ENCODE measurements around the gene PLEKHN1. TPM values are rescaled to one million over a fixed set of nuclear protein-coding genes. Genes with fewer than 3 reads are reported as not detected.
"Not testable (repeated sequence)": the region's sequence is repeated elsewhere in the genome, so short reads cannot be mapped to it uniquely, and the experiment has no call there.

Gene PLEKHN1
- polyA plus RNA-seq, 1 donor: 0.20 TPM

DNA sequence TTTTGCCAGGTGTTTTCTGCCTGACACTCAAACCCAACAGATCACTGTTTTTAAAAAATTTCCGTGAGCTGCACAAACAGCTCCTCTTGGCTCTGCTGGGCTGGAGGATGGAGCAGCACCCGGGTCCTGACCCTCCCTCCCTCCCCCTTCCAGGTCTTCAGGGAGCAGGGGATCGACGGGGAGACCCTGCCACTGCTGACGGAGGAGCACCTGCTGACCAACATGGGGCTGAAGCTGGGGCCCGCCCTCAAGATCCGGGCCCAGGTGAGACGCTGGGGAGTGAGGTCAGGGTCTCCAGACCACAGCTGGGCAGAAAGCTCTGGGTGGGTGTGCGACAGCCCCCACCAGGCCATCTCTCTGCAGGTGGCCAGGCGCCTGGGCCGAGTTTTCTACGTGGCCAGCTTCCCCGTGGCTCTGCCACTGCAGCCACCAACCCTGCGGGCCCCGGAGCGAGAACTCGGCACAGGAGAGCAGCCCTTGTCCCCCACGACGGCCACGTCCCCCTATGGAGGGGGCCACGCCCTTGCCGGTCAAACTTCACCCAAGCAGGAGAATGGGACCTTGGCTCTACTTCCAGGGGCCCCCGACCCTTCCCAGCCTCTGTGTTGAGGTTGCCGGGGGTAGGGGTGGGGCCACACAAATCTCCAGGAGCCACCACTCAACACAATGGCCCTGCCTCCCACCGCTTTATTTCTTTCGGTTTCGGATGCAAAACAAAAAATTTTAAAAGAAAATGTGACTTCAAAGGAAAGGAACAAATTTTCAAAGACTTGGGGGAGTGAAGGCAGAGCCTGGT is 22.5 kb upstream of the PLEKHN1 start:
- DNase-seq: no peak

DNA sequence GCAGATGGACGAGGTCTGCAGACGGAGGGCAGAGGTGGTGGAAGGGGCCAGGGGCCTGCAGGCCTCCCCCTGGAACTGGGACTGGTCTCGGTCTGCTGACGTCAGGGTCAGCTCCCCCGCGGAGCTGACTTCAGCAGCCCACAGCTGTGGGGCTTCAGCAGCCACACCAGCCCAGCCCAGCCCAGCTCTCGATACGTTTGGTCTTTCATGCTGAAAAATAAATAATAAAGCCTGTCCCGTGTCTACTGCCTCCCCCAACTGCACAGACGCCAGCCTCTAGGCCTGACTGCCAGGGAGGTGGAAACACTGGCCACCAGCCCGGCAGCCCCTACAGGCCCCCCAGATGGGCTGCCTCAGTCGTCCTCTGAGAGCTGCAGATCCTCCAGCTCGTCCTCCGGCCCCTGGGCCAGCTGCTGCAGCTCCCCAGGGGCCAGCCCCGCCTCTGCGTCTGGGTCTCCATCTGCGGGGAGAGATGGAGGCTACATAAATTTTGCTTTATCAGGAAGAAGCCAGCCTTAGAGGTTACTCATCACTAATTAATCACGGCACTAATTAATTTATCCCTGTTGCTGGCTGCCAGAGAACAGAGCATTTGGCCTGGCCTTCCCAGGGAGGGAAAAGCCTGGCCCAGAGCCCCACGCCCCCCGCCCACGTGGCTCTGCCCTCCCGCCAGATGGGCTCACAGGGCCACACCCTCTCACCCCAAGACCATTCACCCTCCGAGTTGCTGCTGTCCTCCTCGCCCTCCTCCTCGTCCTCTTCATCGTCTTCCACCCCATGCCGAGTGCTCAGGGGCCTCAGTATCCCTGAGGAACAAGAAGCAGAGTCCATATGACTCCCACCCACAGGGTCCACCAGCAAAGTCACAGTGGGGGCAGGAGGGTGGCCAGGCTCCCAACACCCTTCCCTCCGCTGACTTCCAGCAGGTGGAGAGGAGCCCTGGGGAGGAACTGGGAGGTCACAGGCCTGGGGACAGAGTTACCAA is 21.6 kb upstream of the PLEKHN1 start:
- DNase-seq: peak; percentile 82

DNA sequence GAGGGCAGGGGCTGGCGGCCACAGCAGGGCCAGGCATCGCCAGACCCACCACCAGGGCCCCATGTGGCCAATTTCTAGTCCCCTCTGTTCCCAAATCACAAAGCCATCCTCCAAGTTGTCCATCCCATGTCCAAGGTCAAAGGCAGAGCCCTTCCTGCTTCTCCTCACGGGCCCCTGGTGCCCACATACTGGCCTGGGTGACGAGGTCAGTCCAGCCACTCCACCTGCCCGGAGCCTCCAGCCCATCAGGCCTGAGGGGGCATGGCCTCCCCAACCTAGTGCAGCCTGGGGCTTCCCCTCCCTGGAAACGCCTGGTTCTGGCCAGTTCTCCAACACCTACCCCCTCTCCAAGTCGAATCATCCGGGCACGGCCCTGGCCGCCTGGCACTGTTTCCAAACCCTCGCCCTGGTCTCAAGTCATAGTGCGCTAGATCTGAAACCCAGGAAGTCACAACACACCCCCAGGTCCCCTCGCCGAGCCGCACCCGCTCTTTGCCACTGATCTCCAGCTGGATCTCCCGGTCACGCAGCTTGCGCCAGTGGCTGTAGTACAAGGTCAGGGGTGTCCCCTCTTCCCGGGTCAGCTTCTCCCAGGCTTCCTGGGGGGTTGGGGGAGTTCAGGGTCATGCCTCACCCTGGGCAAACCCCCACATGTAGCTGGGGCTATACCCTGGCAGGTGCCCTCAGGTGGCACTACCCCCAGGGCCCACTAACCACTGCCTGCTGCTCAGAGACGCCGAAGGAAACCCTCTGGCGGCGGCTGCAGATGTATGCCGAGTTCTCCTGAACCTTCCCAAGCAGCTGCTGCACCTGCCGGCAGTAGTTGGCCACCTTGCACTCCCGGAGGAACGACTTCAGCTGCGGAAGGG is 20.4 kb upstream of the PLEKHN1 start:
- no peak for DNase-seq

DNA sequence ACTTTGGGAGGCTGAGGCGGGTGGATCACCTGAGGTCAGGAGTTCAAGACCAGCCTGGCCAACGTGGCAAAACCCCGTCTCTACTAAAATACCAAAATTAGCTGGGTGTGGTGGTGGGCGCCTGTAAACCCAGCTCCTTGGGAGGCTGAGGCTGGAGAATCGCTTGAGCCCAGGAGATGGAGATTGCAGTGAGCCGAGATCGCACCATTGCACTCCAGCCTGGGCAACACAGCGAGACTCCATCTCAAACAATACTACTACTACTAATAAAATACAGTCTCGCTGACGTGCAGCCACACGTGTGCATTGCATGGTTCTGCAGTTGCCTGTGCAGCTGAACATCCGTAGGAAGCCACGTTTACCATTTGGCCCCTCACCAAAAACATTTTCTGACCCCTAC is 19.5 kb upstream of the PLEKHN1 start:
- DNase-seq: not testable (repeated sequence)

DNA sequence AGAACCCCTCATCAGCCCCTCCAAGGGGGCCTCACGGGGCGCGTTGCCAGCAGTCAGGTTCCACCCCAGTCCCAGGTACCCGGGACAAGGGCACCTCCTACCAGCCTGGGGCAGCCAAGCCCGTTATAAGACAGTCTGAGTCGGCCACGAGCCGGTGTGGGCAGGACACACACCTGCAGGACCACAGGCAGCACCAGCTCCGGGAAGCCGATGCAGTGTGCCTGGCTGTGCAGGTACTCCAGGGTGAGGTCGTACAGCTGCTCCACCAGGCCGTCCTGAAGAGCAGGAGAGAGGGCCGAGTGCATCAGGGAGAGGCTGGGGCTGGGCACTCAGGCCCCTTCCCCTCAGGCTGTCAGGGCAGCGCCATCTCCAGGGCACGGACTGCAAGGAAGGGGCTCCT is 18.3 kb upstream of the PLEKHN1 start:
- no peak for DNase-seq

DNA sequence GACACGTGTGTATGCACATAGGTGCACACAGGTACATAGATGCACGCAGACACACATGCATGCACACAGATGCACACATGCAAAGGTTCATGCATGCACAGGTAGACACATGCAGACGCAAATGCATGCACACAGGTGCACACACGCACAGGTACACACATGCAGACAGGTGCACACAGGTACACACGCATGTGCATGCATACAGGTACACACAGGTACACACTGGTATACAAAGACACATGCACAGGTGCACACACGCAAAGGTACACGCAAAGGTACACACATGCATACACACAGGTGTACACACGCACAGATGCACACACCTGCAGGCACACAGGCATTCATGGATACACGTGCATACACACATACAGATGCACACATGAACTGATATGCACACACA is 16.0 kb upstream of the PLEKHN1 start:
- no peak for DNase-seq

DNA sequence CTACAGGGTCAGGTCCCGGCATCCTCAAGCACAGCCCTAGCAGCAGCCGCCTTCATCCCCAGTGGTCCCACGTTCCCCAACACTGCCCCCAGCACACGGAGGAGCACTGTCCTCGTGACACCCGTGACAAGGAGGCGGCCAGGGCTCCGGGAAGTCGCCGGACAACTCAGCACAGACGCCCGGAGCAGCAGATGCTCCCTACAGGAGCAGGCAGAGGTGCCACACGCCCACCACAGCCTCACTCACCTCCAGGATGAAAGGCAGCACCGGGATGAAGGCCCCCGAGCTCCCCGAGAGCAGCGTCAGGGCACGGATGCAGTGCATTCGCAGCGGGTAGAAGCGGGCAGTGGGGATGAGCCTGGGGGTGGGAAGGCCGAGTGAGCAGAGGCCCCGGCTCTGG is 15.4 kb upstream of the PLEKHN1 start:
- DNase-seq: no peak

DNA sequence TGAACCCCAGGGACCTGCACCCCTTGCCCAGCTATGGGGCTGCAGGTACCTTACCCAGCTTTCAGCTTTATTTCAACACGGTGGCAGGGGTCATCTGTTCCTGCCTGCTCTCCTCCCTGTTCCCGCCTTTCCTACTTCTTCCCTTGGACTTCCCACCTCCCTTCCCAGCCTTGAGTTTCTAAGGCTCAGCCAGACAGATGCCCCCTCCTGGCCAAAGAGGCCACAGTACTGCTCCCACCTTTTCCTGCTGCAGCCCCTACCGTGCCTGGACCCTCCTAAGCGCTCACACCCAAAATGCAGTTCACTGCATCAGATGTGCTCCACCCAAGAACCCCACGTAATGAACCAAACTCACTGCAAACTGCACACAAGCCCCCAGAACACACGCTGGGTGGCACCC is 14.9 kb upstream of the PLEKHN1 start:
- DNase-seq: no peak

DNA sequence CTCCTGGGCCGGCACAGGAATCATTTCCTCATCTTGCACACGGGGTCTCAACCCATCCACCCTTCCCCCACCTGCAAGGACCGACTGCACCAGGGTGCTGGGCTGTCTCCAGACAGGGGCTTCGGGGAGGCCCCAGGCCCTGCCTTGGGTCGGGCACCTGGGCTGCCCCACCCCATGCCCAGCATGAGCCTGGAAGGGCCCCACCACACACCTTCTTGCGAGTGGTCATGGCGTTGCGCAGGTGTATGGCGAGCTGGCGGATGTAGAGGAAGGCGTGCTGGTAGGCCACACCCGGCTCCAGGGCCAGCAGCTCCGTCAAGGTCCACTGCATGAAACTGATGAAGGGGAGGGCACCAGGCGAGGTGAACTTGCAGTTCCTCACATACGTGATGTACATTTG is 14.1 kb upstream of the PLEKHN1 start:
- no peak for DNase-seq

DNA sequence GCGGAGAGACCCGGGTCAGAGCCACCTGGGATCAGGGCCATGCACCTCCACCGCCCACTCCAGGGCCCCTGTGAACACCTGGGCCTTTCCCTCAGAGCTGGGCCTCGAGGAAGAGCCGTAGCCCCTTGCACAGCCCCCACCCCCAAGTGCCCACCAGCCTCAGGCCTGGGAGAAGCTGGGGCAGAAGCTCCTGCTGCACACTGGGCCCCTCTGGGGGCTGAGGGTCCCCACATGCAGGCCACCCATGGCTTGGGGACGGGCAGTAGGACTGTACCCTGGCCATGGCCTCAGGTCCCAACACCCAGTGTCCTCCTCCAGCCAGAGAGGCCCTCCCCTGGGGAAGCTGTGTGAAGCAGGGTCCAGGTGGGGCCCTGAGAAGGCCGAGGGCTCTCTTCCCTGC is 13.7 kb upstream of the PLEKHN1 start:
- no peak for DNase-seq

DNA sequence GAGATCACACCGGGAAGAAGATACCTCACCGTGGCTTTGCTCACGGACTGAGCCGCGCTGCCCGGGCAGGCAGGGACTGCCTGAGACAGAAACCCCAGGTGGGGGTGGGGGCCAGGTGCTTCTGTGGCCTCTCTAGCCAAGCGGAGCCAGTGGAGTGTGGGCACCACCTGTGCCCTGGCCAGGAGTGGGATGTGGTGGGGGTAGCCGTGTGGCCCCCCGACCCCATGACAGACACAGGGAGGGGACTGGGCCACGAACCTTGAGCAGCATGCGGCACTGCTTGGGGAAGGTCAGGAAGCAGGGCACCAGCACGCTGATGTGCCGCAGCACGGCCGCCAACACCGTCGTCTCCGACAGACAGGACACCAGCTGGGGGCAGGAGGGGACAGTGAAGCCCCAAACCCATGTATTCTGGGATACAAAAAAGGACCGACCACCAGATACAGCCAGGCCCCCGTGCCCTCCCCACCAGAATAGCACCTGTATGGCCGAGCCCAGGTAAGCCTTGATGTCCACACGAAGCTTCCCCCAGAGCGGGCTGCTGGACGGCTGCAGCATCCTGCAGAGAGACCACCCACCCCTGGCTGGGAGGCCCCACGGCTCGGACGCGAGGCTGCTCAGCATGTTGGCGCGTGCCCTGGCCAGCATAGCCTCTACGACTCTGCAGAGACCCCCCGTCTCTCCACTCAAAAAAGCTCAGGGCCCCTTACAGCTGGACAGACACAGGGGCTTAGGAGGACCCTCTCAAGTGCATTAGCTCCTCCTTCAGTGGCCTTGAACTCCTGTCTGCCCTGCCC is 12.6 kb upstream of the PLEKHN1 start:
- DNase-seq: no peak

DNA sequence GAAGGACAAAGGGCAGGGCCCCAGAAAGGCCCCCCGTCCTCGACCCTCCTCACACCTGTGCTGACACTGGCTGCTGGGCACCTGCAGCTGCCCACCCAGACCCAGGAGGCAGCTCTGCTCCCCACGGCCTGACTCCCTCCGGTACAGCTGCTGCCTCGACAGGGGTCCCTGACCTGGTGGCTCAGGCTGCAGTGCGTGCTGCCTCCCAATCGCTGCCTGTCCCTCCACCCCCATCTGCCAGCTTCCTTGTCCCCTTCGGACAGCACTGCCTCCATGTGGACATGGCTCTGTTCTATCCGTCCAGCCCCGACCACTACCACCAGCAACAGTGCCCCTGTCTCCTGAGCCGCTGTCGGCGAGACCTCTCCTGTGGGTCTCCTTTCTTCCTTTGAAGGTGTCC is 11.4 kb upstream of the PLEKHN1 start:
- no peak for DNase-seq

DNA sequence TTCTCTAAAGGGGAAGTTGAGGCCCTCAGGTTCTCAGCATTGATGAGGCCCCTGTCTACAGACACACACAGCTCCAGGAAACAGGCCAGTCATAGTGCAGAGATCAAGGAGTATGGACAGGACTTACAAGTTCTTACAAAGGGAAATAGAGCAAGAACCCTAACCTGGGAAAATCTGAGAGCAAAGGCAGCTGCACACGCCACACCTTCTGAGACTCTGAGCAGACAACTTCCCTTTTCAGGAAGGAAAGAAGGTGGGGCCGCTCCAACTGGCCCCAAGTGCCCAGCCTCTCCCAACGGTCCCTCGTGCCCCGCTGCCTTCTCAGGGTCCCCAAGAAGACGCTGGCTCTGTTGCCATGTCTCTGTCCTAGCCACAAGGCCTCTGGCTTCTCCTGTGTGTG is 10.8 kb upstream of the PLEKHN1 start:
- DNase-seq: no peak

DNA sequence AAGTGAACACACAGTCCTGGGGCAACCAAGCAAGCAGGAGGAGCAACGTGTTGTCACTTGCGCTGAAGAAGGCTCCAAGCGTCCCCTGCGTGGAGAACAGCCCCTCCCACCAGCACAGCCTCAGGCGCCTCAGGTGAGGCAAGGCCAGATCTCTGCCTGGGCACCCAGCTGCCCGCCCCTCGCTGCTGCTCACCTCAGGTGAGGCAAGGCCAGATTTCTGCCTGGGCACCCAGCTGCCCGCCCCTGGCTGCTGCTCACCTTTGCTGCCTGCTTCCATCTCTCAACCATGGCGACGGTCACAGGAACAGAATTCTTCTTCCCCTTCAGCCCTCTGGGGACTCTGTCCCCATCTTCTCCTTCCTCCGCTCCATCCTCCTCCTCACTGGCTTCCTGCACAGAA is 9.6 kb upstream of the PLEKHN1 start:
- no peak for DNase-seq

DNA sequence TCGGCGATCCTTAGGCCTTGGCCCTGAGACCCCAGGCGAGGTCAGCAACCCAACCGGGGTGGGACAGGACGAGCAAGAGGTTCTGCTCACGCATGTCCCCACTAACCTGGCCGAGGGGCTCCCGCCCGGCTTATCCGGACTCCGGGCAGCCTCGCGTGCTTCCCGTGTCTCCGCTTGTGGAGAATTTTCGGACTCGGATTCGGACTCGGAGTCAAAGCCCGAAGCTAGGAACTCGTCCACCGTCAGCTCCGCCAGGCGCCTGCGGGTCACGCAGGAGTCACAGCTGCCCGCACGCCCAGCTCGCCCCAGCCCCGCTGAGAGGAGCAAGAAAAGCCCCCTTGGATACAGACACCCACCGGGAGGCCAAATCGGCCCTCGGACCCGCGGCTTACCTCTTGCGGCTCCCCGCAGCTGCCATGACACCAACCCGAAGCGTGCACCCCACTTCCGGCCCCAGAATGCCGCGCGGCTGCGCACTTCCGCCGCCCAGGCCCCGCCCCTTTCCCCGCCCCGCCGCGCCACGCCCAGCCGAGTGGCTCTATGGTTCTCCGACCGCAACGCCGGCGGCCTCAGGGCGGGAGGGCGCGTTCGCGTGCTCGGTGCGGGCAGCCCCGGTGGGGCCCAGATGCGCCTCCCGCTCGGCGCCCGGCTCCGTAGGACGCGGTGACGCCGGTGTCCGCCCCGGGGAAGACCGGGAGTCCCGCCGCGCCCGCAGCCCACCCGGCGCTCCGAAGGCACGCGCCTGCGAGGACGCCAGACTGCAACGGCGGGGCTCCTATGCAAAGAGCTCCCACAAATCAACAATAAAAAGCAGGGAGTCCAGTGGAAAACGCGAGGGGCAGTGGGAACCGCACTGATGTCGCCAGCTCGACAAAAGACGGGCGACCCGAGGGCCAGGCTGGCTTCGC is 7.2 kb upstream of the PLEKHN1 start, which contains the start of gene NOC2L:
TSS of gene NOC2L (minus strand) at position 434 of the 908 bp plus-strand sequence. CDS start at position 418, 16 bp downstream.
- DNase-seq: peak; percentile 89

DNA sequence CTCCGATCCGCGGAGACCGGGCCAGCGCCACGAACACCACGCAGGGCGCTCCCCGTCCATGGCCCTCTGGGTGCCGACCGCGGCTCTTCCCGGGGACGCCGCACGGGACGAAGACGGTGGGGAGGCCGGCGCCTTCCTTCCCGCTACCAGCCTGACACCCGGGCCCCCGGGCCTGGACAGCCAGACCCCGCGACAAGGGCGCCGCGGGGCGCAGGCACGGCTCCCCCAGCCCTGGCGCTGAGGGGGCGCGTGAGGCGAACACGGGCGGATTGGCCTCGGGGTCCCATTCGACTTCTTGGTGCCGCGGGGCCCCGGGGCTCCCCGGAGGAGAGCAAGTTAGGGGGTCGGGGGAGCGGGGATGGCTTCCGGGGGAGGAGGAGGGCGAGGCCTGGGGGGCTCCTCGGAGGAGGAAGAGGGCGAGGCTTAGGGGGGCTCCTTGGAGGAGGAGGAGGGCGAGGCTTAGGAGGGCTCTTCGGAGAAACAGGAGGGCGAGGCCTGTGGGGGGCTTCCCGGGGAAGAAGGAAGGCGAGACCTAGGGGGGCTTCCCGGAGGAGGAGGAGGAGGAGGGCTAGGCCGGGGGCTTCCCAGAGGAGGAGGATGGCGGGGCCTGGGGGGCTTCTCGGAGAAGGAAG is 6.4 kb upstream of the PLEKHN1 start:
- no peak for DNase-seq

DNA sequence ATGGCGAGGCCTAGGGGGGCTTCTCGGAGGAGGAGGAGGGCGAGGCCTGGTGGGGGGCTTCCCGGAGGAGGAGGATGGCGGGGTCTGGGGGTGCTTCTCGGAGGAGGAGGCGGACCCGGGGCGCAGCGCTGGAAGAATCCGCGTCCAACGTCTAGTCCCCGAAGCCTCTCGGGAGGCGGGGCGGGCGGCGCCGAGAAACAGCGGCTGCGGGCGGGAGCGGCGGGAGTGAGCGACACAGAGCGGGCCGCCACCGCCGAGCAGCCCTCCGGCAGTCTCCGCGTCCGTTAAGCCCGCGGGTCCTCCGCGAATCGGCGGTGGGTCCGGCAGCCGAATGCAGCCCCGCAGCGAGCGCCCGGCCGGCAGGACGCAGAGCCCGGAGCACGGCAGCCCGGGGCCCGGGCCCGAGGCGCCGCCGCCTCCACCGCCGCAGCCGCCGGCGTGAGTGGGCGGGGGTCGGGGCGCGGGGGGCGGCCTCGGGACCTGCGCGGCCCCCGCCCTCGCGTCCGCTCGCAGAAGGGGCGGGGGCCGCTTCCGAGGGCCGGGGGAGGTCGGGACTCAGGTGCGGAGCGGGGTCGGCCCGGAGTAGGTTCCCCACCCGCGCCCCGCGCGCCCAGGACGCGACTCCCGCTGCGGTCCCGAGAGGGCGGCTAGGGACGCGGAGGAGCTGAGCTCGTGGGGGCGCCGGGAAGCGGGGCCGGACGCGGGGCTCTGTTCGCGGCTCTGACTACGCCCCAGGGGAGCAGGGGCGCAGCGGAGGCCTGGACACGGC is 5.7 kb upstream of the PLEKHN1 start, which contains the start of gene KLHL17:
TSS of gene KLHL17 (plus strand) at position 222 of the 769 bp plus-strand sequence. CDS start at position 332, 110 bp downstream.
- no peak for DNase-seq

DNA sequence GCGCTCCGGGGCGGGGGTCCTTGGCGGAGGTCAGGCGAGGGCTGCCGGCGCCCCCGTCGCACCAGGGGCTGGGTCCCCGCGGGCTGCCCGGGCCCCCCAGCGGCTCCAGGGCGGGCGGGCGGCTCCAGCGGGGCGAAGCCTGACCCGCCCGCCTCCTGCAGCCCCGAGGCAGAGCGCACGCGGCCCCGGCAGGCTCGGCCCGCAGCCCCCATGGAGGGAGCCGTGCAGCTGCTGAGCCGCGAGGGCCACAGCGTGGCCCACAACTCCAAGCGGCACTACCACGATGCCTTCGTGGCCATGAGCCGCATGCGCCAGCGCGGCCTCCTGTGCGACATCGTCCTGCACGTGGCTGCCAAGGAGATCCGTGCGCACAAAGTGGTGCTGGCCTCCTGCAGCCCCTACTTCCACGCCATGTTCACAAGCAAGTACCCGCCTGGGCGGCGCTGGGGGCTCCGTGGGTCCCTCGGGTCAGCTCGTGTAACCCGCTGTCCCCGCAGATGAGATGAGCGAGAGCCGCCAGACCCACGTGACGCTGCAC is 5.1 kb upstream of the PLEKHN1 start:
- no peak for DNase-seq
